ENCODE data around the gene VAV2.

Gene VAV2

GRCh38 chr9:133738640-133739225 is 253.4 kb downstream of the VAV2 start:
- H3K27ac Mint-ChIP-seq, result no peak overlapping the region
- DNase-seq, result no peak
- no peak for TF ChIP-seq CTCF (IDR thresholded peaks at IDR 0.05)
- H3K36me3 Mint-ChIP-seq (ENCODE audit: low read depth), result no peaks in the 10 kb centered on the region
- H3K9me3 Mint-ChIP-seq, result no peaks in the 10 kb centered on the region
- H3K27me3 Mint-ChIP-seq (ENCODE audit: low read depth, poor library complexity), result peaks cover 5% of the 10 kb centered on the region
- no peak overlapping the region for H3K4me3 Mint-ChIP-seq
- peaks cover 37% of the 10 kb centered on the region for H3K4me1 Mint-ChIP-seq

GRCh38 chr9:133737774-133738639 is 254.1 kb downstream of the VAV2 start, which contains the start of gene SARDH:
Gene SARDH, minus strand, starts transcription at chr9:133738352. Its CDS starts 4,179 bp downstream, at chr9:133734173.
- peaks cover 37% of the 10 kb centered on the region for H3K4me1 Mint-ChIP-seq
- TF ChIP-seq CTCF (IDR thresholded peaks at IDR 0.05), result no peak
- H3K4me3 Mint-ChIP-seq, result peak within 1 kb of the TSS; percentile 73
- H3K36me3 Mint-ChIP-seq (ENCODE audit: low read depth), result no peaks in the 10 kb centered on the region
- peaks cover 5% of the 10 kb centered on the region for H3K27me3 Mint-ChIP-seq (ENCODE audit: low read depth, poor library complexity)
- H3K9me3 Mint-ChIP-seq, result no peaks in the 10 kb centered on the region
- no peak within 1 kb of the TSS for H3K27ac Mint-ChIP-seq
- DNase-seq, result peak; percentile 80

- no peaks in the 10 kb centered on the region for H3K36me3 Mint-ChIP-seq (ENCODE audit: low read depth)
- H3K4me3 Mint-ChIP-seq, result peak overlapping the region; percentile 73
- H3K9me3 Mint-ChIP-seq, result no peaks in the 10 kb centered on the region
- peaks cover 5% of the 10 kb centered on the region for H3K27me3 Mint-ChIP-seq (ENCODE audit: low read depth, poor library complexity)
- no peak for TF ChIP-seq CTCF (IDR thresholded peaks at IDR 0.05)
- no peak overlapping the region for H3K27ac Mint-ChIP-seq
- no peak for DNase-seq
- peaks cover 37% of the 10 kb centered on the region for H3K4me1 Mint-ChIP-seq
Observed at GRCh38 chr9:133737071-133737773, 254.9 kb downstream of the VAV2 start.

- peak overlapping the region; percentile 37 for H3K4me3 Mint-ChIP-seq
- TF ChIP-seq CTCF (IDR thresholded peaks at IDR 0.05), result no peak
- no peaks in the 10 kb centered on the region for H3K36me3 Mint-ChIP-seq (ENCODE audit: low read depth)
- DNase-seq, result no peak
- no peak overlapping the region for H3K27ac Mint-ChIP-seq
- H3K4me1 Mint-ChIP-seq, result peaks cover 37% of the 10 kb centered on the region
- peaks cover 5% of the 10 kb centered on the region for H3K27me3 Mint-ChIP-seq (ENCODE audit: low read depth, poor library complexity)
- no peaks in the 10 kb centered on the region for H3K9me3 Mint-ChIP-seq
Observed at GRCh38 chr9:133735931-133736330, 256.2 kb downstream of the VAV2 start.

GRCh38 chr9:133735415-133735775 is 256.7 kb downstream of the VAV2 start:
- Mint-ChIP-seq H3K4me1 (peaks cover 37% of the 10 kb centered on the region), H3K36me3 (ENCODE audit: low read depth) (no peaks in the 10 kb centered on the region), H3K27me3 (ENCODE audit: low read depth, poor library complexity) (peaks cover 4% of the 10 kb centered on the region), H3K4me3 (peak overlapping the region; percentile 60), H3K9me3 (no peaks in the 10 kb centered on the region), H3K27ac (peak overlapping the region; percentile 75)
- no peak for TF ChIP-seq CTCF (IDR thresholded peaks at IDR 0.05)
- no peak for DNase-seq
